IMR-90 (cell line): ENCODE measurements around the gene SMG5. TPM values are rescaled to one million over a fixed set of nuclear protein-coding genes. Genes with fewer than 3 reads are reported as not detected.

Experiments
- ATAC-seq: fragments of 200-7000 bp; cut with Tn5 transposase; 2 replicates; pipeline ENCODE4 v1.9.1; 2020; ENCODE audit warnings: low read depth, mild to moderate bottlenecking, moderate library complexity
- BruUV-seq: library from RNA; stranded (reverse); fragments of 400-500 nt; replicated peaks from 2 replicates; lab custom pipeline; 2021; lab: Mats Ljungman, UMichigan
- CTCF ChIA-PET: fragments of 300-600 bp; formaldehyde crosslinking; extraction: SDS; loops from one replicate; lab custom pipeline; 2021; ENCODE audit warnings: antibody characterized with exemption; lab: Yijun Ruan, JAX
- POLR2A ChIA-PET: fragments of 300-600 bp; sonication (Branson Sonifier 250); formaldehyde crosslinking; loops from one replicate; lab custom pipeline; 2022; ENCODE audit warnings: antibody characterized with exemption; ENCODE audit not compliant: unreplicated experiment; lab: Charles Lee
- DNase-seq: peaks from one replicate; pipeline ENCODE4 v3.0.0; 2013
- H2AFZ ChIP-seq: replicated peaks from 2 replicates; pipeline ENCODE3; 2013; ENCODE audit warnings: low read length, mild to moderate bottlenecking; ENCODE audit not compliant: poor library complexity
- H2AK5ac ChIP-seq: 2 replicates; pipeline ENCODE4 v1.6.1; 2013; ENCODE audit warnings: low read depth, low read length, inconsistent platforms
- H2AK9ac ChIP-seq: replicated peaks from 2 replicates; pipeline ENCODE3; 2013; ENCODE audit warnings: mild to moderate bottlenecking, low read depth, low read length, moderate library complexity; ENCODE audit not compliant: poor library complexity
- H2BK120ac ChIP-seq: 2 replicates; pipeline ENCODE4 v1.6.1; 2013; ENCODE audit warnings: low read depth, low read length, inconsistent platforms
- H2BK15ac ChIP-seq: 3 replicates; pipeline ENCODE4 v1.6.1; 2013; ENCODE audit warnings: low read depth, low read length, inconsistent platforms
- H2BK20ac ChIP-seq: 2 replicates; pipeline ENCODE4 v1.6.1; 2013; ENCODE audit warnings: low read depth, mild to moderate bottlenecking, inconsistent platforms, low read length, moderate library complexity
- H2BK5ac ChIP-seq: 2 replicates; pipeline ENCODE4 v1.6.1; 2013; ENCODE audit warnings: mild to moderate bottlenecking, low read depth, low read length, inconsistent platforms; ENCODE audit not compliant: poor library complexity, severe bottlenecking
- H3K14ac ChIP-seq: replicated peaks from 2 replicates; pipeline ENCODE4 v1.6.1; 2013; ENCODE audit warnings: low read depth, low read length, inconsistent platforms
- H3K18ac ChIP-seq: 2 replicates; pipeline ENCODE4 v1.6.1; 2013; ENCODE audit warnings: low read depth, low read length, control low read depth
- H3K23ac ChIP-seq: 2 replicates; pipeline ENCODE4 v1.6.1; 2013; ENCODE audit warnings: low read depth, low read length, inconsistent platforms
- H3K27ac ChIP-seq: 2 replicates; pipeline ENCODE4 v1.5.1; 2013; ENCODE audit warnings: mild to moderate bottlenecking, control low read depth, low read length; ENCODE audit not compliant: insufficient read depth
- H3K27me3 ChIP-seq: 2 replicates; pipeline ENCODE4 v1.6.1; 2013; ENCODE audit warnings: low read length; ENCODE audit not compliant: control insufficient read depth, insufficient read depth
- H3K36me3 ChIP-seq: 2 replicates; pipeline ENCODE4 v1.6.1; 2013; ENCODE audit warnings: low read length, mixed read lengths; ENCODE audit not compliant: control insufficient read depth, insufficient read depth
- H3K4ac ChIP-seq: 2 replicates; pipeline ENCODE4 v1.6.1; 2013; ENCODE audit warnings: low read depth, low read length, inconsistent platforms
- H3K4me1 ChIP-seq: 2 replicates; pipeline ENCODE4 v1.6.1; 2013; ENCODE audit warnings: low read length, mixed read lengths; ENCODE audit not compliant: control insufficient read depth, insufficient read depth
- H3K4me2 ChIP-seq: 2 replicates; pipeline ENCODE4 v1.6.1; 2013; ENCODE audit warnings: low read depth, mild to moderate bottlenecking, control low read depth, low read length, moderate library complexity
- H3K4me3 ChIP-seq: 2 replicates; pipeline ENCODE4 v1.5.1; 2013; ENCODE audit warnings: low read depth, mild to moderate bottlenecking, control low read depth, low read length, moderate library complexity; ENCODE audit not compliant: insufficient read depth
- H3K56ac ChIP-seq: 2 replicates; pipeline ENCODE4 v1.6.1; 2013; ENCODE audit warnings: low read length, inconsistent platforms; ENCODE audit not compliant: insufficient read depth; ENCODE audit errors: extremely low read depth
- H3K79me1 ChIP-seq, 2 experiments: 2 replicates each; pipeline ENCODE4 v1.6.1; 2013; ENCODE audit warnings: low read length in 2 of 2, inconsistent platforms in 1 of 2, low read depth in 1 of 2
- H3K9ac ChIP-seq: 2 replicates; pipeline ENCODE4 v1.6.1; 2013; ENCODE audit warnings: low read depth, low read length, control low read depth
- H3K9me1 ChIP-seq: 2 replicates; pipeline ENCODE4 v1.6.1; 2013; ENCODE audit warnings: low read length, inconsistent platforms; ENCODE audit not compliant: insufficient read depth
- H3K9me3 ChIP-seq: 2 replicates; pipeline ENCODE4 v1.6.1; 2013; ENCODE audit warnings: low read length; ENCODE audit not compliant: control insufficient read depth, insufficient read depth
- H4K20me1 ChIP-seq: 2 replicates; pipeline ENCODE4 v1.6.1; 2013; ENCODE audit warnings: low read length, inconsistent platforms; ENCODE audit not compliant: insufficient read depth
- H4K5ac ChIP-seq: 2 replicates; pipeline ENCODE4 v1.6.1; 2013; ENCODE audit warnings: mild to moderate bottlenecking, low read depth, low read length, control low read depth
- H4K8ac ChIP-seq, 2 experiments: 2 replicates each; pipeline ENCODE4 v1.6.1; 2013; ENCODE audit warnings: low read depth in 2 of 2, low read length in 2 of 2, control low read depth in 1 of 2, inconsistent platforms in 1 of 2
- H4K91ac ChIP-seq: 2 replicates; pipeline ENCODE4 v1.6.1; 2013; ENCODE audit warnings: low read depth, low read length, inconsistent platforms; ENCODE audit not compliant: insufficient read depth
- BHLHE40 ChIP-seq: fragments of 150-350 bp; IDR thresholded peaks from 2 replicates; pipeline ENCODE4 v1.6.1; 2016; ENCODE audit warnings: mild to moderate bottlenecking, low read depth, low read length
- CEBPB ChIP-seq: IDR thresholded peaks from 2 replicates; pipeline ENCODE4 v1.6.1; 2012; ENCODE audit warnings: low read depth, low read length, improper control_type of control experiment
- CHD1 ChIP-seq: IDR thresholded peaks from 2 replicates; pipeline ENCODE4 v1.6.1; 2012; ENCODE audit warnings: low read depth, low read length, improper control_type of control experiment
- FOS ChIP-seq: fragments of 150-350 bp; IDR thresholded peaks from 2 replicates; pipeline ENCODE4 v1.6.1; 2016; ENCODE audit warnings: low read depth, low read length
- MAZ ChIP-seq: IDR thresholded peaks from 2 replicates; pipeline ENCODE4 v1.6.1; 2012; ENCODE audit warnings: low read depth, mild to moderate bottlenecking, low read length, improper control_type of control experiment, moderate library complexity, borderline replicate concordance
- MXI1 ChIP-seq: IDR thresholded peaks from 2 replicates; pipeline ENCODE4 v1.6.1; 2012; ENCODE audit warnings: low read depth, mild to moderate bottlenecking, low read length, moderate library complexity, borderline replicate concordance
- NFE2L2 ChIP-seq: fragments of 150-350 bp; IDR thresholded peaks from 2 replicates; pipeline ENCODE4 v1.6.1; 2016; ENCODE audit warnings: low read depth, mild to moderate bottlenecking, low read length
- POLR2A ChIP-seq: IDR thresholded peaks from 2 replicates; pipeline ENCODE4 v1.6.1; 2012; ENCODE audit warnings: mild to moderate bottlenecking, low read depth, low read length
- RAD21 ChIP-seq: IDR thresholded peaks from 2 replicates; pipeline ENCODE4 v1.6.1; 2012; ENCODE audit warnings: low read length, improper control_type of control experiment
- RCOR1 ChIP-seq: IDR thresholded peaks from 2 replicates; pipeline ENCODE4 v1.6.1; 2012; ENCODE audit warnings: mild to moderate bottlenecking, low read length, improper control_type of control experiment; ENCODE audit not compliant: insufficient replicate concordance
- SMC3 ChIP-seq: fragments of 150-350 bp; IDR thresholded peaks from 2 replicates; pipeline ENCODE4 v1.6.1; 2016; ENCODE audit warnings: low read depth, mild to moderate bottlenecking, antibody characterized with exemption, low read length, moderate library complexity
- WGBS, 2 experiments: methylation state at CpG; one replicate each; pipeline versions ENCODE4 v1.1.5 to v1.1.7; 2013; ENCODE audit warnings: missing lambda C conversion rate in 2 of 2; ENCODE audit not compliant: insufficient read length in 1 of 2; ENCODE audit errors: extremely low coverage in 2 of 2; 5-methylcytosine and 5-hydroxymethylcytosine counted together
- dilution Hi-C: fragments of 300-500 bp; cut with HindIII; formaldehyde crosslinking; loops from one replicate; pipeline ENCODE4 v1.14.3; 2018; ENCODE audit warnings: low sequenced_read_pairs; ENCODE audit not compliant: unreplicated experiment
- in situ Hi-C: fragments of 300-500 bp; cut with MboI; formaldehyde crosslinking; loops from 3 replicates; pipeline ENCODE4 v1.14.3; 2019; ENCODE audit warnings: low sequenced_read_pairs, inconsistent platforms, mixed read lengths
- intact Hi-C: fragments of 100-400 bp; cut with micrococcal nuclease; formaldehyde crosslinking; loops from 2 replicates; pipeline ENCODE4 v1.10.0; 2022
- polyA plus RNA-seq, 3 experiments: library from polyadenylated mRNA; depleted of rRNA; stranded (reverse); fragments of >200 nt; gene quantifications; 2 replicates each; pipeline ENCODE4 v1.2.3, GENCODE V29; 2012; ENCODE audit warnings: low replicate concordance in 1 of 3
- total RNA-seq: library from RNA; depleted of rRNA; stranded (reverse); fragments of >200 nt; gene quantifications from 2 replicates; pipeline ENCODE4 v1.2.3, GENCODE V29; 2012
- TF ChIP-seq, protein P1 (sequence below): fragments of 150-350 bp; IDR thresholded peaks from 2 replicates; pipeline ENCODE4 v1.6.1; 2016; ENCODE audit warnings: low read depth, mild to moderate bottlenecking, low read length, moderate library complexity, borderline replicate concordance
- TF ChIP-seq, protein P2 (sequence below): fragments of 150-350 bp; IDR thresholded peaks from 2 replicates; pipeline ENCODE4 v1.6.1; 2017; ENCODE audit warnings: mild to moderate bottlenecking, antibody characterized with exemption, low read length, low read depth
- TF ChIP-seq, protein P3 (sequence below): conservative IDR thresholded peaks from 2 replicates; pipeline ENCODE4 v1.5.1; 2012; ENCODE audit warnings: mild to moderate bottlenecking, low read depth, low read length, improper control_type of control experiment

The SMG5 gene
- total and polyA plus RNA-seq, 2 of the 4 experiments (the other 2 are of a cell fraction), result 34.7 to 37.3 TPM

DNA sequence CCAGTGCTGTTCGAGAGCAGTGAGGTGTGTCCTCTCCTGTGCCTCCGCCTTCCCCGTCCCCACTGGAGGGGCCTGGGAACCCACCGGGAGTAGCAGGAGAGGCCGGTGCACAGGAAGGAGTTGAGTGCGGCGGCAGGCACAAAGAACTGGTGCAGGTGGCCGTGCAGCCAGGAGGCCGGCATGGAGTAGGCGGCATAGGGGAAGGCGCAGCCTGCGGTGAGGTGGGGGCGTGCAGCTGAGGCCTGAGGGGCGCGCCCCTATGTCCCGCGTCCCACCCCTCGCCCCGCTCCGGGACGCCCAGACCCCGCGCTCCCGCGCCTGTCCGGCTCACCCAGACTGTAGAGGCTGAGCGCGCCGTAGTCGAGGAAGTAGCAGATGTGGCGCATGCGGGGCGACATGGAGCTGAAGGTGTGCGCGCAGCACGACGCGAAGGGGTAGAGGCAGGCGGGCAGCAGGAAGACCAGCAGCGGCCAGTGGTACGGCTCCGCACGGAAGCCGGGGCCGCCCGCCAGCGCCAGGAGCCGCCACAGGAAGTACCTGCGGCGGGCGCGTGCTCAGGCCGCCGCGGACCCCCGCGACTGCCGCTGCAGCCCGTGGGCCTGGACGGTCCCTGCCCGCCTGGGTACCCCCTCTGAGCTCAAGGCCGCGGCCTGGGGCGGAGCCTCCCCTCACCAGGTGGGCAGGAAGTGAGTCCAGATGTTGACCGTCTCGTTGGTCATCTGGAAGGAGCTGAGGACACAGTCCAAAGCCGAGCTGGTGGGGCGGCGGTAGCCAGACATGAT is 37.0 kb downstream of the SMG5 start:
- H2BK120ac ChIP-seq, result no peak overlapping the region
- dilution Hi-C loops (no loop called here), intact Hi-C loops (loop anchor here (1.0 kb wide), 1 partner anchor 34 kb away; no protein-coding TSS in a partner anchor), in situ Hi-C loops (no loop called here)
- peaks cover 5% of the 10 kb centered on the region; the same call in 1 of the 2 replicates for H3K9me1 ChIP-seq
- H3K9ac ChIP-seq, result no peak overlapping the region
- no peaks in the 10 kb centered on the region; the same call in none of the 2 replicates for H4K20me1 ChIP-seq
- peak overlapping the region; percentile 87 for H2AFZ ChIP-seq
- H3K14ac ChIP-seq, result no peak overlapping the region
- peaks cover 21% of the 10 kb centered on the region for H3K36me3 ChIP-seq
- BruUV-seq, result no TSS peak
- H4K91ac ChIP-seq, result no peak overlapping the region
- H2BK20ac ChIP-seq, result no peak overlapping the region
- H3K9me3 ChIP-seq, result no peaks in the 10 kb centered on the region
- no peak overlapping the region for H2BK15ac ChIP-seq
- ChIA-PET POLR2A (interaction anchor here (0.6 kb wide), 1 partner anchor 113 kb away, joined by 9 read pairs; no protein-coding TSS in a partner anchor), CTCF (no interaction called here)
- ATAC-seq (peak; percentile 40), DNase-seq (no peak)
- H3K4me2 ChIP-seq, result peak overlapping the region; percentile 85
- peaks cover 2% of the 10 kb centered on the region; the same call in 1 of the 2 replicates for H3K4me1 ChIP-seq
- no peaks in the 10 kb centered on the region for H3K79me1 ChIP-seq
- H2BK5ac ChIP-seq, result no peak overlapping the region
- H2AK9ac ChIP-seq, result peak overlapping the region; percentile 63
- H3K4me3 ChIP-seq, result peak overlapping the region; percentile 29
- 0 out of 2 replicates have a peak overlapping the region, but pooled peaks have one; percentile 24 for H2AK5ac ChIP-seq
- H3K56ac ChIP-seq, result no peak overlapping the region
- H4K8ac ChIP-seq, result no peak overlapping the region; a peak in 1 of 4 replicates
- WGBS, 2 experiments, result 7% methylated on average over 38 of the region's 69 CpGs; no CpG with 5 or more reads in 1 of the 2 experiments
- H3K23ac ChIP-seq, result peak overlapping the region; percentile 66; the same call in 1 of the 2 replicates
- H4K5ac ChIP-seq, result no peak overlapping the region
- H3K27ac ChIP-seq, result no peak overlapping the region
- H3K4ac ChIP-seq, result no peak overlapping the region
- H3K27me3 ChIP-seq, result peaks cover 12% of the 10 kb centered on the region; the same call in 1 of the 2 replicates
- H3K18ac ChIP-seq, result no peak overlapping the region
- no peak for TF ChIP-seq SMC3
- no peak for TF ChIP-seq MAZ
- no peak for TF ChIP-seq POLR2A
- no peak for TF ChIP-seq FOS
- TF ChIP-seq BHLHE40, result no peak
- TF ChIP-seq RAD21, result no peak
- TF ChIP-seq MXI1, result no peak
- TF ChIP-seq, protein P1, sequence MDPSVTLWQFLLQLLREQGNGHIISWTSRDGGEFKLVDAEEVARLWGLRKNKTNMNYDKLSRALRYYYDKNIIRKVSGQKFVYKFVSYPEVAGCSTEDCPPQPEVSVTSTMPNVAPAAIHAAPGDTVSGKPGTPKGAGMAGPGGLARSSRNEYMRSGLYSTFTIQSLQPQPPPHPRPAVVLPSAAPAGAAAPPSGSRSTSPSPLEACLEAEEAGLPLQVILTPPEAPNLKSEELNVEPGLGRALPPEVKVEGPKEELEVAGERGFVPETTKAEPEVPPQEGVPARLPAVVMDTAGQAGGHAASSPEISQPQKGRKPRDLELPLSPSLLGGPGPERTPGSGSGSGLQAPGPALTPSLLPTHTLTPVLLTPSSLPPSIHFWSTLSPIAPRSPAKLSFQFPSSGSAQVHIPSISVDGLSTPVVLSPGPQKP, result no peak
- no peak for TF ChIP-seq NFE2L2
- TF ChIP-seq, protein P2, sequence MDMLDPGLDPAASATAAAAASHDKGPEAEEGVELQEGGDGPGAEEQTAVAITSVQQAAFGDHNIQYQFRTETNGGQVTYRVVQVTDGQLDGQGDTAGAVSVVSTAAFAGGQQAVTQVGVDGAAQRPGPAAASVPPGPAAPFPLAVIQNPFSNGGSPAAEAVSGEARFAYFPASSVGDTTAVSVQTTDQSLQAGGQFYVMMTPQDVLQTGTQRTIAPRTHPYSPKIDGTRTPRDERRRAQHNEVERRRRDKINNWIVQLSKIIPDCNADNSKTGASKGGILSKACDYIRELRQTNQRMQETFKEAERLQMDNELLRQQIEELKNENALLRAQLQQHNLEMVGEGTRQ, result no peak
- no peak for TF ChIP-seq CEBPB
- TF ChIP-seq, protein P3, sequence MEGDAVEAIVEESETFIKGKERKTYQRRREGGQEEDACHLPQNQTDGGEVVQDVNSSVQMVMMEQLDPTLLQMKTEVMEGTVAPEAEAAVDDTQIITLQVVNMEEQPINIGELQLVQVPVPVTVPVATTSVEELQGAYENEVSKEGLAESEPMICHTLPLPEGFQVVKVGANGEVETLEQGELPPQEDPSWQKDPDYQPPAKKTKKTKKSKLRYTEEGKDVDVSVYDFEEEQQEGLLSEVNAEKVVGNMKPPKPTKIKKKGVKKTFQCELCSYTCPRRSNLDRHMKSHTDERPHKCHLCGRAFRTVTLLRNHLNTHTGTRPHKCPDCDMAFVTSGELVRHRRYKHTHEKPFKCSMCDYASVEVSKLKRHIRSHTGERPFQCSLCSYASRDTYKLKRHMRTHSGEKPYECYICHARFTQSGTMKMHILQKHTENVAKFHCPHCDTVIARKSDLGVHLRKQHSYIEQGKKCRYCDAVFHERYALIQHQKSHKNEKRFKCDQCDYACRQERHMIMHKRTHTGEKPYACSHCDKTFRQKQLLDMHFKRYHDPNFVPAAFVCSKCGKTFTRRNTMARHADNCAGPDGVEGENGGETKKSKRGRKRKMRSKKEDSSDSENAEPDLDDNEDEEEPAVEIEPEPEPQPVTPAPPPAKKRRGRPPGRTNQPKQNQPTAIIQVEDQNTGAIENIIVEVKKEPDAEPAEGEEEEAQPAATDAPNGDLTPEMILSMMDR, result no peak
- TF ChIP-seq CHD1, result no peak
- TF ChIP-seq RCOR1, result no peak
